Effector memory CD8-positive, alpha-beta T cell (primary cell): ENCODE data around the gene MYL12B.
"Not testable (repeated sequence)": the region's sequence is repeated elsewhere in the genome, so short reads cannot be mapped to it uniquely, and the experiment has no call there.

Experiments
- ATAC-seq: fragments of 150-1000 bp; cut with Tn5 transposase; replicated peaks from 2 replicates; pipeline ENCODE4 v1.10.0; 2021; ENCODE audit warnings: mild to moderate bottlenecking, moderate library complexity
- DNase-seq, 3 experiments: peaks; one replicate each; pipeline ENCODE4 v3.0.0; 2021
- H3K27ac Mint-ChIP-seq, 2 donors: one replicate each; pipeline ENCODE4 v1.8.0; 2022; ENCODE audit warnings: mild to moderate bottlenecking in 2 of 2, mixed read lengths in 2 of 2, moderate library complexity in 2 of 2
- H3K27me3 Mint-ChIP-seq, 2 donors: one replicate each; pipeline ENCODE4 v1.8.0; 2022; ENCODE audit warnings: mixed read lengths in 2 of 2
- H3K36me3 Mint-ChIP-seq: one replicate; pipeline ENCODE4 v1.8.0; 2022; ENCODE audit warnings: mild to moderate bottlenecking, moderate library complexity, mixed read lengths; ENCODE audit not compliant: insufficient read depth
- H3K4me1 Mint-ChIP-seq, 2 donors: one replicate each; pipeline ENCODE4 v1.8.0; 2022; ENCODE audit warnings: low read depth in 2 of 2, mixed read lengths in 2 of 2
- H3K4me3 Mint-ChIP-seq, 2 donors: one replicate each; pipeline ENCODE4 v1.8.0; 2022; ENCODE audit warnings: mild to moderate bottlenecking in 2 of 2, mixed read lengths in 2 of 2, moderate library complexity in 2 of 2
- H3K9me3 Mint-ChIP-seq, 2 donors: one replicate each; pipeline ENCODE4 v1.8.0; 2022; ENCODE audit warnings: mixed read lengths in 2 of 2
- total RNA-seq, 9 experiments: gene quantifications; one replicate each; lab custom pipeline; 2026; lab: John Stamatoyannopoulos, UW

Gene MYL12B
- total RNA-seq = 214 to 483 (median 299) reads per million in 9 experiments

GRCh38 chr18:3261373-3262233 is at the start of gene MYL12B:
Gene MYL12B (plus strand): TSS chr18:3262133. CDS start chr18:3272899, 10,766 bp downstream.
- DNase-seq (peak; percentile 81 to 82 (median 82)), ATAC-seq (peak; percentile 78)
- Mint-ChIP-seq H3K27ac (peak within 1 kb of the TSS; percentile 99 to 100), H3K9me3 (no peaks in the 10 kb centered on the region), H3K4me1 (peaks cover 56 to 73% of the 10 kb centered on the region in 2 donors), H3K4me3 (peak within 1 kb of the TSS; percentile 89 to 97), H3K36me3 (peaks cover 39% of the 10 kb centered on the region), H3K27me3 (no peaks in the 10 kb centered on the region)

GRCh38 chr18:3212657-3213056 is 49.3 kb upstream of the MYL12B start:
- Mint-ChIP-seq H3K27me3 (no peaks in the 10 kb centered on the region), H3K4me3 (no peak overlapping the region), H3K27ac (peak overlapping the region in 1 of 2 donors; percentile 41), H3K4me1 (peaks cover 5 to 8% of the 10 kb centered on the region in 2 donors), H3K36me3 (peaks cover 2% of the 10 kb centered on the region), H3K9me3 (no peaks in the 10 kb centered on the region)
- no peak for DNase-seq
- ATAC-seq = no peak

DNA sequence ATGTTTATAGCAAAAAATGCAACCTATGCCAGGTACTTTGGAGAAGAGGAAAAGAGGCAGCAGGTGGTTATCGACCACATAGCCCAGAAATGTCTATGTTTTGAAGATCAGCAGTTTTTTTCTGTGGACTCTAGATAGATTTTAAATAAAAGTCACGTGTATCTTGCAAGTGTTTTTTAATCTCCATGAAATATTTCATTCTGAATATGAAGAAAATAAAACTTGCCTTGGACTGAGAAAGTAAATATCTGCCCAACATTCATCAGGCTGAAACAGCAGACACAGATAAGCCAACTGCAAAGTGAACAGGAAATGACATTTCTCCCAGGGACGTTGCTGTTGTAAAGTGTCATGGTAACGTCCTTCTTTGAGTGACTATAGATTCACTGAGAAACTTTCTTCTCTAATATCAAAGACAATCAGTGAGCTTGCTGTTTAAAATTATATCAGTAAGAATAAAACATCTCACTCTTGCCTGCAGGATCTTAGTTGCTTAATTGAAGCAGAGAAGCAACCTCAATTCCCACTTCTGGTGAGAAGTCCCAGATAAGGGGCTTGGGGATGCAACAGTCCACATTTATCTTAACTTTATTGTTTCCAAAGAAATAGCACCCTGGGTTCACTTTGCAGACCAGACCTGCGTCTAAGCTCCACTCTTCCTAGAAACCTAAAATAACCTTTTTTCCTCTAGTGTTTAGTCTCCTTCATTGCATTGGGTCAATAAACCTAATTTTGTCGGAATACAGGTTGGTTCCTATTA is 48.5 kb upstream of the MYL12B start:
- ATAC-seq = peak; percentile 81
- no peaks in the 10 kb centered on the region for H3K9me3 Mint-ChIP-seq
- no peaks in the 10 kb centered on the region for H3K27me3 Mint-ChIP-seq
- H3K4me1 Mint-ChIP-seq = peaks cover 5 to 8% of the 10 kb centered on the region in 2 donors
- no peak for DNase-seq
- H3K27ac Mint-ChIP-seq = peak overlapping the region; percentile 23 to 41
- H3K4me3 Mint-ChIP-seq = no peak overlapping the region
- H3K36me3 Mint-ChIP-seq = peaks cover 2% of the 10 kb centered on the region

DNA sequence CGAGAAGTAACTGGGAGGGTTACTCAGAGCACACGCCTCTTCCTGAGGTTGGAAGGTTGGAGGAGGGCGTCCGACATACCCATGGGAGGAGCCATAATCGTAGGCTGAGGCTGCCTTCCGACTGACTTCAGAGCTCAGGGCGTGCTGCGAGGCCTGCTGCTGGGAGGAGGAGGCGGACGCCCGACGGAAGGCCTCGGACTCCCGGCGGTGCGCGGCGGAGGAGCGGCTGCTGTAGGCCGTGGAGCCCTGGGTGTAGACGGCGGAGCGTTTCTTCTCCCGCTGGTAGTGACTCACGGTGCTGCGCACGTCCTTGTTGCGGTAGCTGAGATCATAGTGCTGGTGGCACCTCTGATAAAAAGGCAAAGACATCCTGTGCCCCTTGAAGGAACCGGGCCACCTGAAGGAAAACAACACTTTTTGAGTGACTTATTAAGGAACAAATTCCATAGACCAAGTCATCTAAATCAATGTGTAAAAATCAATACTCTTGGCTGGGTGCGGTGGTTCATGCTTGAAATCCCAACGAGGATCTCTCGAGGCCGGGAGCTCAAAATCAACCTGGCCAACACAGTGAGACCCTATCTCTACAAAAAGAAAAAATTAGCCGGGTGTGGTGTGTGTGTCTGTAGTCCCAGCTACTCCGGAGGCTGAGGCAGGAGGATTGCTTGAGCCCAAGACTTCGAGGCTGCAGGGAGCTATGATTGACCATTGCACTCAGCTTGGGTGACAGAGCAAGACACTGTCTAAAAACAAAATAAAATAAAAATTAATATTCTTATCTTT is 46.9 kb upstream of the MYL12B start:
- no peaks in the 10 kb centered on the region for H3K9me3 Mint-ChIP-seq
- H3K4me1 Mint-ChIP-seq = peaks cover 7 to 9% of the 10 kb centered on the region in 2 donors
- ATAC-seq (no peak), DNase-seq (no peak)
- H3K27ac Mint-ChIP-seq = no peak overlapping the region
- H3K36me3 Mint-ChIP-seq = peaks cover 2% of the 10 kb centered on the region
- no peak overlapping the region for H3K4me3 Mint-ChIP-seq
- H3K27me3 Mint-ChIP-seq = no peaks in the 10 kb centered on the region

DNA sequence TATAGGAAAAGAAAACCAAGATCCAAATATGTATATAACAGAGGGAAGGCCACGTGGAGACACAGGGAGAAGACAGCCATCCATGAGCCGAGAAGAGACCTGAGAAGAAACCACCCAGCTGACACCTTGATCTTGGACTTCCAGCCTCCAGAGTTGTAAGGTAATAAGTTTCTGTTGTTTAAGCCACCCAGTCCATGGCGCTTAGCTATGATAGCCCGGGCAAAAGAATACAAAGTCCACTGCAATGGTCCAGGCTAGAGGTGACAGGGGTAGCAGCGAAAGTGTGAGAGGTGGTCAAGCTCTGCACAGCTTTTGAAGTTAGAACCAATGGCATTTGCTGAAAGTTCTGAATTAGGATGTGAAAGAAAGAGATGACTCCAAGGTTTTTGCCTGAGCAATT is 44.9 kb upstream of the MYL12B start:
- no peak overlapping the region for H3K4me3 Mint-ChIP-seq
- no peaks in the 10 kb centered on the region for H3K9me3 Mint-ChIP-seq
- ATAC-seq = no peak
- no peak for DNase-seq
- H3K36me3 Mint-ChIP-seq = peaks cover 2% of the 10 kb centered on the region
- H3K27me3 Mint-ChIP-seq = no peaks in the 10 kb centered on the region
- peaks cover 4 to 6% of the 10 kb centered on the region in 2 donors for H3K4me1 Mint-ChIP-seq
- H3K27ac Mint-ChIP-seq = peak overlapping the region in 1 of 2 donors; percentile 1

- Mint-ChIP-seq H3K4me3 (no peak overlapping the region), H3K4me1 (peaks cover 4 to 6% of the 10 kb centered on the region in 2 donors), H3K36me3 (peaks cover 2% of the 10 kb centered on the region), H3K9me3 (no peaks in the 10 kb centered on the region), H3K27me3 (no peaks in the 10 kb centered on the region), H3K27ac (no peak overlapping the region)
- DNase-seq = no peak
- no peak for ATAC-seq
These were observed 43.8 kb upstream of the MYL12B start for GRCh38 chr18:3217948-3218647.

- Mint-ChIP-seq H3K9me3 (no peaks in the 10 kb centered on the region), H3K36me3 (peaks cover 2% of the 10 kb centered on the region), H3K27me3 (no peaks in the 10 kb centered on the region), H3K4me1 (peaks cover 4 to 6% of the 10 kb centered on the region in 2 donors), H3K27ac (no peak overlapping the region), H3K4me3 (no peak overlapping the region)
- DNase-seq (no peak), ATAC-seq (no peak)
These were observed 43.1 kb upstream of the MYL12B start for GRCh38 chr18:3218819-3219218.

DNA sequence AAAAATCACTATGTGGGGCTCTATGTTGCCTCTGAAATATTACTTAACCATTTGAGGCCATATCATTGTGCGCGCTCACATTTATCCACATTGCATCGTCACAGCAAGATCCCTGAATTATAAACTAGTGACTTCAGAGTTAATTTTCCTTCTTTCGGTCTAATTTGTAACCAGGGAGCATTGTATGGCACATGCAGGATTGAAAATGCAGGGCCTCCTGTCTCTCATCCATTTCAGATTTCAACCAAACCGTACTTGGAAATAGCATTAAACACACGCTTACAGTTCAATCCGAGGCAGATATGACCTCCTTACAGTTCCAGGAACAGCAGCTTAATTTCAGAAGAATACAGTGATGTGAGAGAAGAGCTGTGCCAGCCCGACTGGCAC is 42.7 kb upstream of the MYL12B start:
- H3K4me3 Mint-ChIP-seq = no peak overlapping the region
- H3K27ac Mint-ChIP-seq = no peak overlapping the region
- ATAC-seq (no peak), DNase-seq (no peak)
- no peaks in the 10 kb centered on the region for H3K9me3 Mint-ChIP-seq
- H3K27me3 Mint-ChIP-seq = no peaks in the 10 kb centered on the region
- peaks cover 4 to 6% of the 10 kb centered on the region in 2 donors for H3K4me1 Mint-ChIP-seq
- peaks cover 2% of the 10 kb centered on the region for H3K36me3 Mint-ChIP-seq

DNA sequence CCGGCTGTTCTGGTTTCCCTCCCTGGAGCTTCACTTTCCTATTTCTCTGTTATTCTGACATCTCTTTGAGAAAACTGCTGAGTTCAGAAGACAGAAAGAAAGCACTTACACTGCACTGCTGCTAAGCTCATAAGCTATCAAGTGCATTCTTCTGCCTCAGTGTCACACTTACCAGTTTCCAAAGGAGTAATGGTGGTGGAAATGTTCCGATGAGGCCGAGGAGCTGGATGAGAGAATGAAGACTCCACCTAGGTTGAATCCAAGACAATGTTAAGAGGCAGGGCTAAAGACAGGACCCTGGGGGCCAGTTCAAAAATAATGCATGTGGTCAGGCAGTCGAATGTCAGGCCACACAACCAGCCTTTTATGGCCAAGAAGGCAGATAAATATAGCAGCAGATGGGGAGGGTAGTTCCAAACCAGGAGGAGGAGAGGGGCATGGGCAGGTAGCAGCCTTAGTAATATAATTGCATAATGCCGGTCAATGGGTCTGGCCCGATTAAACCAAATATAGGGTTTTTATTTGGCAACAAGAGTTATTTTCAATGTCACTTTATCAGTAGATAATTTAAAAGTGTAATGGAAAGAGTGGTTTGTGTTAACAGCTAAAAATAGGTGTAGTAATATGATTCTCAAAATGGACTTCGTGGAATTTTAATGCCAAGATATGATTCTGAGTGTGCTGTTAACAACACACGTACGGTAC is 42.1 kb upstream of the MYL12B start, which contains the start of gene MYOM1:
TSS of gene MYOM1 (minus strand) at position 338 of the 705 bp plus-strand sequence. CDS start 4,745 bp downstream, outside the sequence.
- DNase-seq = no peak

GRCh38 chr18:3220868-3221267 is 41.1 kb upstream of the MYL12B start:
- not testable (repeated sequence) for H3K27me3 Mint-ChIP-seq, H3K36me3 Mint-ChIP-seq, H3K9me3 Mint-ChIP-seq, ATAC-seq, H3K27ac Mint-ChIP-seq, H3K4me1 Mint-ChIP-seq, H3K4me3 Mint-ChIP-seq, DNase-seq

More for the DNA sequence above, 42.1 kb upstream of the MYL12B start, which contains the start of gene MYOM1:
- Mint-ChIP-seq H3K36me3 (no peaks in the 10 kb centered on the region), H3K9me3 (no peaks in the 10 kb centered on the region), H3K4me3 (no peak within 1 kb of the TSS), H3K4me1 (peaks cover 4 to 6% of the 10 kb centered on the region in 2 donors), H3K27ac (peak within 1 kb of the TSS in 1 of 2 donors; percentile 47), H3K27me3 (no peaks in the 10 kb centered on the region)
- ATAC-seq = no peak

GRCh38 chr18:3221496-3221895 is 40.4 kb upstream of the MYL12B start:
- Mint-ChIP-seq H3K27ac (no peak overlapping the region), H3K4me3 (no peak overlapping the region)

GRCh38 chr18:3223356-3223755 is 38.6 kb upstream of the MYL12B start:
- Mint-ChIP-seq H3K9me3 (no peaks in the 10 kb centered on the region), H3K36me3 (no peaks in the 10 kb centered on the region), H3K4me3 (no peak overlapping the region), H3K4me1 (peaks cover 6 to 10% of the 10 kb centered on the region in 2 donors), H3K27ac (no peak overlapping the region), H3K27me3 (peaks cover 0 to 9% of the 10 kb centered on the region in 2 donors)
- no peak for ATAC-seq
- no peak for DNase-seq

More at GRCh38 chr18:3221496-3221895, 40.4 kb upstream of the MYL12B start:
- no peaks in the 10 kb centered on the region for H3K9me3 Mint-ChIP-seq
- peaks cover 0 to 7% of the 10 kb centered on the region in 2 donors for H3K27me3 Mint-ChIP-seq
- DNase-seq (no peak), ATAC-seq (no peak)
- H3K36me3 Mint-ChIP-seq = no peaks in the 10 kb centered on the region
- peaks cover 6 to 9% of the 10 kb centered on the region in 2 donors for H3K4me1 Mint-ChIP-seq
